Peyer's patch (tissue), 4 donors: ENCODE data around the gene PSMB2. TPM values are rescaled to one million over a fixed set of nuclear protein-coding genes. Genes with fewer than 3 reads are reported as not detected.
A peak's percentile ranks its signal among the peaks of the same experiment; 100 is the strongest.

Experiments used
- DNase-seq, 3 donors: peaks; one replicate each; pipeline ENCODE4 v3.0.0-alpha.2; 2017 to 2019
- H3K27ac ChIP-seq, 4 donors: fragments of 200-600 bp; sonication (generic); one replicate each; pipeline ENCODE4 v1.5.1; 2016 to 2019
- H3K27me3 ChIP-seq, 2 donors: fragments of 200-600 bp; sonication (generic); one replicate each; pipeline ENCODE4 v1.5.1; 2019
- H3K36me3 ChIP-seq, 3 donors: fragments of 200-600 bp; sonication (generic); one replicate each; pipeline ENCODE4 v1.5.1; 2016 to 2019
- H3K4me1 ChIP-seq, 4 donors: fragments of 200-600 bp; sonication (generic); one replicate each; pipeline ENCODE4 v1.5.1; 2016 to 2019
- H3K4me3 ChIP-seq, 4 donors: fragments of 200-600 bp; sonication (generic); 1 replicate in 3 of 4; 2 replicates in 1 of 4; pipeline ENCODE4 v1.5.1; 2016 to 2019; ENCODE audit warnings: mild to moderate bottlenecking in 1 of 4
- H3K9me3 ChIP-seq, 4 donors: fragments of 200-600 bp; sonication (generic); one replicate each; pipeline ENCODE4 v1.5.1; 2016 to 2019; ENCODE audit warnings: mild to moderate bottlenecking in 1 of 4
- POLR2A ChIP-seq, 2 donors: fragments of 450-650 bp; IDR thresholded peaks; one replicate each; pipeline ENCODE4 v1.5.1; 2017; ENCODE audit warnings: antibody characterized with exemption in 2 of 2, mild to moderate bottlenecking in 2 of 2, moderate library complexity in 2 of 2
- total RNA-seq, 4 donors: library from RNA; depleted of rRNA; stranded (reverse); fragments of >200 nt; gene quantifications; one replicate each; pipeline ENCODE4 v1.1.0, GENCODE V29; 2016
- TF ChIP-seq, protein P1 (sequence below), 6 experiments: fragments of 450-650 bp in 4 of 6; fragments of 200-600 bp in 2 of 6; sonication (generic) in 1 of 6; IDR thresholded peaks; one replicate each; pipeline ENCODE4 v1.5.1; 2017 to 2019; ENCODE audit warnings: antibody characterized with exemption in 6 of 6, mild to moderate bottlenecking in 3 of 6, moderate library complexity in 1 of 6

The PSMB2 gene
- total RNA-seq, 4 donors from 2014 or later = 31.5 to 79.2 (median 42.6) TPM

GRCh38 chr1:35656863-35657232, 15.5 kb upstream of the PSMB2 start:
- Histone ChIP-seq H3K4me3 (no peak overlapping the region), H3K4me1 (no peaks in the 10 kb centered on the region), H3K9me3 (no peaks in the 10 kb centered on the region), H3K27ac (no peak overlapping the region), H3K27me3 (no peaks in the 10 kb centered on the region), H3K36me3 (no peaks in the 10 kb centered on the region)
- DNase-seq = no peak
- TF ChIP-seq POLR2A (IDR thresholded peaks at IDR 0.05) = no peak
- TF ChIP-seq, protein P1, sequence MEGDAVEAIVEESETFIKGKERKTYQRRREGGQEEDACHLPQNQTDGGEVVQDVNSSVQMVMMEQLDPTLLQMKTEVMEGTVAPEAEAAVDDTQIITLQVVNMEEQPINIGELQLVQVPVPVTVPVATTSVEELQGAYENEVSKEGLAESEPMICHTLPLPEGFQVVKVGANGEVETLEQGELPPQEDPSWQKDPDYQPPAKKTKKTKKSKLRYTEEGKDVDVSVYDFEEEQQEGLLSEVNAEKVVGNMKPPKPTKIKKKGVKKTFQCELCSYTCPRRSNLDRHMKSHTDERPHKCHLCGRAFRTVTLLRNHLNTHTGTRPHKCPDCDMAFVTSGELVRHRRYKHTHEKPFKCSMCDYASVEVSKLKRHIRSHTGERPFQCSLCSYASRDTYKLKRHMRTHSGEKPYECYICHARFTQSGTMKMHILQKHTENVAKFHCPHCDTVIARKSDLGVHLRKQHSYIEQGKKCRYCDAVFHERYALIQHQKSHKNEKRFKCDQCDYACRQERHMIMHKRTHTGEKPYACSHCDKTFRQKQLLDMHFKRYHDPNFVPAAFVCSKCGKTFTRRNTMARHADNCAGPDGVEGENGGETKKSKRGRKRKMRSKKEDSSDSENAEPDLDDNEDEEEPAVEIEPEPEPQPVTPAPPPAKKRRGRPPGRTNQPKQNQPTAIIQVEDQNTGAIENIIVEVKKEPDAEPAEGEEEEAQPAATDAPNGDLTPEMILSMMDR (IDR thresholded peaks at IDR 0.05) = no peak

DNA sequence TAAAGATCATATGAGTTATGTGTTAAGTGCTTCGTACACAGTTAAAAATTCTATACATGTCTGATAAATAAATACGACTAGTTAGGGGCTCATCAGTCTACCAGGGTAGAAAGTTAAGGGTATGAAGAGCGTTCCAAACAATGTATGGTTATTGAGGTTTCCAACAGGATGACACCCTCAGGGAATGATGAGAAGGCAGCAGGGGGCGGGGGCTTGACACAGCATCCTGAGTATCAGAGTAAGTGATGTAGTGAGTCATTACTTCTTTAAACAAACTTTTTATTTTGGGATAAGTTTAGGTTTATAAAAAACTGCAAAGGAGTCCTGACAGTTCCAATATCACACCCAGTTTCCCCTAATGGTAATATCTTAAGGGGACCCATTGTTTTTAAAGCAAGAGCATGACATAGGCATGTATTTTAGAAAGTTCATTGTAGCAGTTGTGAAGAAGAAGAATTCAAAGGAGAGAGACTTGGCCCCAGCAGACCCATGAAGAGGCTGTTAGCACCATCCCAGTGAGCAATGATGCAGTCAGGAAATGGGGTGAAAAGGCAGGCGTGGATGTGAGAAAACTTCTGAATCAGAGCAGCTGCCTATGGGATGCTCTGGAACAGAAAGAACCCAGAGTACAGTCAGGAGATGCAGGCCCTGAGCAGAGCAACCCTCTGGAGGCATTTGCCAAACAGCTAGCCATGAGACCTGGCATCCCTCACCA, 15.0 kb upstream of the PSMB2 start:
- H3K4me3 ChIP-seq = no peak overlapping the region
- no peak for DNase-seq
- no peaks in the 10 kb centered on the region for H3K36me3 ChIP-seq
- no peaks in the 10 kb centered on the region for H3K27me3 ChIP-seq
- H3K27ac ChIP-seq = no peak overlapping the region
- no peak for TF ChIP-seq POLR2A (IDR thresholded peaks at IDR 0.05)
- TF ChIP-seq, protein P1 (IDR thresholded peaks at IDR 0.05) = no peak
- no peaks in the 10 kb centered on the region for H3K4me1 ChIP-seq
- H3K9me3 ChIP-seq = no peaks in the 10 kb centered on the region

- H3K4me1 ChIP-seq = no peaks in the 10 kb centered on the region
- H3K4me3 ChIP-seq = no peak overlapping the region
- no peaks in the 10 kb centered on the region for H3K36me3 ChIP-seq
- DNase-seq = no peak
- TF ChIP-seq, protein P1 (IDR thresholded peaks at IDR 0.05) = no peak
- no peak for TF ChIP-seq POLR2A (IDR thresholded peaks at IDR 0.05)
- H3K27me3 ChIP-seq = no peaks in the 10 kb centered on the region
- no peak overlapping the region for H3K27ac ChIP-seq
- H3K9me3 ChIP-seq = no peaks in the 10 kb centered on the region
These were observed 13.9 kb upstream of the PSMB2 start for GRCh38 chr1:35655196-35655595.

DNA sequence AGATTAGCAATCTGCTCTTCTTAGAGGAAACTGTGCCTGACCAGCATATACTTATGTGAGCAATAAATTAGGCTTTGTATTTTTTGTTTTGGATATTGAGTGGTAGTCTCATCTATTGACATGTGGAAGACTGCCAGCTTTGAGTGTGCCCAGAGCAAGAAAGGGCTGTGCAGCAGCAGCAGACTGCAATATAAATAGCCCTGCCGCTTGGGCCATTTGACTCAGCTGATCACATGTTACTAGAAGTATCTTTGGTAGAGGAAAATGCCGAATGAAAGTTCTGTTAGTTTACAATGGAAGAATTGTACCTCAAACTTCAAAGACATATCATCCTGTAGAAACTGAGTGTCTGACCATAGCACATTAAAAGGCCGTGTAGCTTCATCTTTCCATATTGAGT, 9.1 kb upstream of the PSMB2 start:
- no peaks in the 10 kb centered on the region for H3K4me1 ChIP-seq
- DNase-seq = no peak
- no peaks in the 10 kb centered on the region for H3K27me3 ChIP-seq
- H3K36me3 ChIP-seq = no peaks in the 10 kb centered on the region
- no peaks in the 10 kb centered on the region for H3K9me3 ChIP-seq
- H3K27ac ChIP-seq = no peak overlapping the region
- no peak overlapping the region for H3K4me3 ChIP-seq
- TF ChIP-seq, protein P1 (IDR thresholded peaks at IDR 0.05) = no peak

GRCh38 chr1:35646043-35646442, 4.7 kb upstream of the PSMB2 start:
- H3K27ac ChIP-seq = no peak overlapping the region

More at GRCh38 chr1:35646043-35646442, 4.7 kb upstream of the PSMB2 start:
- Histone ChIP-seq H3K4me1 (peaks cover 0 to under 1% (median 0%) of the 10 kb centered on the region in 4 donors), H3K4me3 (no peak overlapping the region), H3K27me3 (no peaks in the 10 kb centered on the region), H3K9me3 (no peaks in the 10 kb centered on the region), H3K36me3 (no peaks in the 10 kb centered on the region)
- TF ChIP-seq, protein P1 (IDR thresholded peaks at IDR 0.05) = peak in 2 of 6 experiments; percentile 7
- no peak for TF ChIP-seq POLR2A (IDR thresholded peaks at IDR 0.05)
- DNase-seq = no peak
